ENCODE results near the gene CDH3. TPM values are rescaled to one million over a fixed set of nuclear protein-coding genes. Genes with fewer than 3 reads are reported as not detected.

The CDH3 gene
- total and polyA plus RNA-seq, 2 donors (not counting 1 experiment from before 2014, with no cell fraction given), result 0.17 to 0.24 TPM

DNA sequence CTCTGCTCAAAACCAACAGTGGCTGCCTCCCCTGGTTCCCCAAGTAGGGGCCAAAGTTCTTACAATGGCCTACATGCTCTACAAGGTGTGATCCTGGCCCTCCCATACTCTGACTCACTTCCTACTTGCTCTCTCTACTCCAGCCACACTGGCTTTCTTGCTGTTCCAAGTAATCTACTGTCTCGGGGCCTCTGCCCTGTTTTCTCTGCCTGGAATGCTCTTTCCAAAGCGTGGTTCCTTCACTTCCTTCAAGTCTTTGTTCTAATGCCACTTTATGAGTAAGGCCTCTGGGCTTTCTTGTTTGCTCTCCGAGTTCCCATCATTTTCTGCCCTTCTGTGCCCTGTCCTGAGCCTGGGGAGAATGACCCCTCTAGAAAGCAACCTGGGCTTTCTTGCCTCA lies 4.1 kb upstream of the CDH3 start:
- ChIA-PET CTCF (no interaction called here), POLR2A (no interaction called here)
- Mint-ChIP-seq H3K27ac (no peak overlapping the region), H3K27me3 (peaks cover 32% of the 10 kb centered on the region), H3K9me3 (ENCODE audit: insufficient read depth) (no peaks in the 10 kb centered on the region), H3K4me3 (no peak overlapping the region), H3K4me1 (peaks cover 9% of the 10 kb centered on the region)
- H3K27ac ChIP-seq (ENCODE audit: low read length in 2 of 2), result no peak overlapping the region
- H3K4me1 ChIP-seq (ENCODE audit: control insufficient read depth in 2 of 2, insufficient read depth in 2 of 2, low read length in 2 of 2), result peaks cover 18 to 22% of the 10 kb centered on the region in 2 donors
- H3K79me2 ChIP-seq (ENCODE audit: control insufficient read depth, insufficient read depth, low read length), result no peaks in the 10 kb centered on the region
- peaks cover 0 to 14% (median 0%) of the 10 kb centered on the region in 3 donors for H3K9me3 ChIP-seq (ENCODE audit: control extremely low read depth in 1 of 3, control insufficient read depth in 2 of 3, insufficient read depth in 1 of 3, low read length in 2 of 3)
- H3K36me3 ChIP-seq (replicated peaks in 1 of 2; ENCODE audit: control extremely low read depth in 1 of 2, control insufficient read depth in 1 of 2, extremely low read depth in 1 of 2, insufficient read depth in 2 of 2, low read length in 1 of 2), result no peaks in the 10 kb centered on the region
- 96% methylated on average over 3 of the region's 3 CpGs for WGBS (ENCODE audit: insufficient coverage)
- intact Hi-C loops (cut with micrococcal nuclease), result no loop called here
- peaks cover 0 to 49% (median 24%) of the 10 kb centered on the region in 4 experiments for H3K27me3 ChIP-seq (replicated peaks in 1 of 4; ENCODE audit: control extremely low read depth in 1 of 4, control insufficient read depth in 3 of 4, insufficient read depth in 4 of 4, low read length in 3 of 4)
- DNase-seq, result no peak
- no peak overlapping the region for H3K4me2 ChIP-seq (replicated peaks; ENCODE audit: low read depth, low read length, poor library complexity, severe bottlenecking)
- no peak for ATAC-seq (ENCODE audit: low read depth)
- no peak overlapping the region for H3K9ac ChIP-seq (ENCODE audit: low read length)
- H3K4me3 ChIP-seq (ENCODE audit: control extremely low read depth in 1 of 5, extremely low read depth in 1 of 5, insufficient read depth in 1 of 5, low read depth in 2 of 5, low read length in 4 of 5), result no peak overlapping the region
- no peaks in the 10 kb centered on the region for H4K20me1 ChIP-seq (ENCODE audit: control insufficient read depth, insufficient read depth, low read length, poor library complexity, severe bottlenecking)
- H2AFZ ChIP-seq (ENCODE audit: insufficient read depth, low read depth, low read length, poor library complexity, severe bottlenecking), result no peak overlapping the region
- no peak for TF ChIP-seq EZH2 (IDR thresholded peaks at IDR 0.05; ENCODE audit: borderline replicate concordance, insufficient read depth, low read depth, low read length, poor library complexity, severe bottlenecking)
- TF ChIP-seq, protein P1, sequence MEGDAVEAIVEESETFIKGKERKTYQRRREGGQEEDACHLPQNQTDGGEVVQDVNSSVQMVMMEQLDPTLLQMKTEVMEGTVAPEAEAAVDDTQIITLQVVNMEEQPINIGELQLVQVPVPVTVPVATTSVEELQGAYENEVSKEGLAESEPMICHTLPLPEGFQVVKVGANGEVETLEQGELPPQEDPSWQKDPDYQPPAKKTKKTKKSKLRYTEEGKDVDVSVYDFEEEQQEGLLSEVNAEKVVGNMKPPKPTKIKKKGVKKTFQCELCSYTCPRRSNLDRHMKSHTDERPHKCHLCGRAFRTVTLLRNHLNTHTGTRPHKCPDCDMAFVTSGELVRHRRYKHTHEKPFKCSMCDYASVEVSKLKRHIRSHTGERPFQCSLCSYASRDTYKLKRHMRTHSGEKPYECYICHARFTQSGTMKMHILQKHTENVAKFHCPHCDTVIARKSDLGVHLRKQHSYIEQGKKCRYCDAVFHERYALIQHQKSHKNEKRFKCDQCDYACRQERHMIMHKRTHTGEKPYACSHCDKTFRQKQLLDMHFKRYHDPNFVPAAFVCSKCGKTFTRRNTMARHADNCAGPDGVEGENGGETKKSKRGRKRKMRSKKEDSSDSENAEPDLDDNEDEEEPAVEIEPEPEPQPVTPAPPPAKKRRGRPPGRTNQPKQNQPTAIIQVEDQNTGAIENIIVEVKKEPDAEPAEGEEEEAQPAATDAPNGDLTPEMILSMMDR (IDR thresholded peaks at IDR 0.05), result no peak

- CTCF ChIA-PET, result no interaction called here
- intact Hi-C loops (cut with micrococcal nuclease), result no loop called here
- Histone ChIP-seq H3K4me3 (ENCODE audit: control extremely low read depth in 1 of 5, extremely low read depth in 1 of 5, insufficient read depth in 1 of 5, low read depth in 2 of 5, low read length in 4 of 5) (no peak overlapping the region), H3K79me2 (ENCODE audit: control insufficient read depth, insufficient read depth, low read length) (no peaks in the 10 kb centered on the region), H3K4me1 (ENCODE audit: control insufficient read depth in 2 of 2, insufficient read depth in 2 of 2, low read length in 2 of 2) (peaks cover 21 to 25% of the 10 kb centered on the region in 2 donors), H2AFZ (ENCODE audit: insufficient read depth, low read depth, low read length, poor library complexity, severe bottlenecking) (no peak overlapping the region), H4K20me1 (ENCODE audit: control insufficient read depth, insufficient read depth, low read length, poor library complexity, severe bottlenecking) (no peaks in the 10 kb centered on the region), H3K9me3 (ENCODE audit: control extremely low read depth in 1 of 3, control insufficient read depth in 2 of 3, insufficient read depth in 1 of 3, low read length in 2 of 3) (peaks cover 0 to 14% (median 0%) of the 10 kb centered on the region in 3 donors), H3K27me3 (replicated peaks in 1 of 4; ENCODE audit: control extremely low read depth in 1 of 4, control insufficient read depth in 3 of 4, insufficient read depth in 4 of 4, low read length in 3 of 4) (peaks cover 0 to 56% (median 25%) of the 10 kb centered on the region in 4 experiments), H3K9ac (ENCODE audit: low read length) (no peak overlapping the region), H3K36me3 (replicated peaks in 1 of 2; ENCODE audit: control extremely low read depth in 1 of 2, control insufficient read depth in 1 of 2, extremely low read depth in 1 of 2, insufficient read depth in 2 of 2, low read length in 1 of 2) (no peaks in the 10 kb centered on the region), H3K4me2 (replicated peaks; ENCODE audit: low read depth, low read length, poor library complexity, severe bottlenecking) (no peak overlapping the region), H3K27ac (ENCODE audit: low read length in 2 of 2) (no peak overlapping the region)
- ATAC-seq (ENCODE audit: low read depth), result no peak
- no peak overlapping the region for H3K4me3 Mint-ChIP-seq
- H3K27ac Mint-ChIP-seq, result no peak overlapping the region
- H3K9me3 Mint-ChIP-seq (ENCODE audit: insufficient read depth), result no peaks in the 10 kb centered on the region
- no peak for DNase-seq
- WGBS (ENCODE audit: insufficient coverage), result 100% methylated on average over 2 of the region's 10 CpGs
- TF ChIP-seq, protein P1 (IDR thresholded peaks at IDR 0.05), result no peak
- no peak for TF ChIP-seq EZH2 (IDR thresholded peaks at IDR 0.05; ENCODE audit: borderline replicate concordance, insufficient read depth, low read depth, low read length, poor library complexity, severe bottlenecking)
- H3K27me3 Mint-ChIP-seq, result peaks cover 34% of the 10 kb centered on the region
- H3K4me1 Mint-ChIP-seq, result peaks cover 14% of the 10 kb centered on the region
- POLR2A ChIA-PET, result no interaction called here
These were observed 3.1 kb upstream of the CDH3 start for GRCh38 chr16:68642047-68642435.
